AG09309 (cell line): ENCODE results near the gene COL6A3.

Experiments
- DNase-seq: peaks from one replicate; pipeline ENCODE4 v3.0.0-alpha.2; 2010; ENCODE audit warnings: low read depth
- H3K4me3 ChIP-seq: 2 replicates; pipeline ENCODE4 v1.5.1; 2011; ENCODE audit warnings: mild to moderate bottlenecking, low read depth, low read length, moderate library complexity; ENCODE audit not compliant: control insufficient read depth
- CTCF ChIP-seq: IDR thresholded peaks from 2 replicates; pipeline ENCODE4 v1.5.1; 2011; ENCODE audit warnings: mild to moderate bottlenecking, low read depth, low read length, inconsistent platforms; ENCODE audit not compliant: insufficient read depth, control insufficient read depth; ENCODE audit errors: missing control alignments

Gene COL6A3

GRCh38 chr2:237315829-237316225, 98.1 kb downstream of the COL6A3 start:
- no peak for TF ChIP-seq CTCF
- DNase-seq: no peak
- no peak overlapping the region for H3K4me3 ChIP-seq

GRCh38 chr2:237315170-237315828, 98.7 kb downstream of the COL6A3 start:
- peak; percentile 49 for TF ChIP-seq CTCF
- DNase-seq: peak; percentile 93

GRCh38 chr2:237314681-237315080, 99.3 kb downstream of the COL6A3 start:
- no peak overlapping the region for H3K4me3 ChIP-seq
- TF ChIP-seq CTCF: no peak
- no peak for DNase-seq

More at GRCh38 chr2:237315170-237315828, 98.7 kb downstream of the COL6A3 start:
- H3K4me3 ChIP-seq: no peak overlapping the region

GRCh38 chr2:237314198-237314597, 99.8 kb downstream of the COL6A3 start:
- TF ChIP-seq CTCF: no peak

GRCh38 chr2:237312021-237312755, 101.8 kb downstream of the COL6A3 start:
- no peak overlapping the region for H3K4me3 ChIP-seq
- DNase-seq: no peak
- TF ChIP-seq CTCF: peak; percentile 31

More at GRCh38 chr2:237314198-237314597, 99.8 kb downstream of the COL6A3 start:
- no peak for DNase-seq
- H3K4me3 ChIP-seq: no peak overlapping the region

GRCh38 chr2:237310515-237311114, 103.3 kb downstream of the COL6A3 start:
- no peak for DNase-seq
- no peak for TF ChIP-seq CTCF
- no peak overlapping the region for H3K4me3 ChIP-seq
